Mucosa of descending colon (tissue), 3 donors: ENCODE results near the gene IRAK1. TPM values are rescaled to one million over a fixed set of nuclear protein-coding genes. Genes with fewer than 3 reads are reported as not detected.
A peak's percentile ranks its signal among the peaks of the same experiment; 100 is the strongest.

ENCODE experiments used
- ATAC-seq: fragments of 200-7000 bp; cut with Tn5 transposase; one replicate; pipeline ENCODE4 v1.9.1; 2020; ENCODE audit warnings: mild to moderate bottlenecking, moderate library complexity
- DNase-seq, 3 donors: peaks; one replicate each; pipeline ENCODE4 v3.0.0-alpha.2; 2020
- H3K36me3 ChIP-seq: fragments of 200-600 bp; one replicate; pipeline ENCODE4 v1.8.0; 2021; ENCODE audit warnings: low read depth, mild to moderate bottlenecking
- H3K4me1 ChIP-seq: fragments of 200-600 bp; one replicate; pipeline ENCODE4 v1.8.0; 2021; ENCODE audit warnings: low read depth, mild to moderate bottlenecking
- H3K4me3 ChIP-seq: fragments of 200-600 bp; one replicate; pipeline ENCODE4 v1.8.0; 2021; ENCODE audit warnings: mild to moderate bottlenecking
- H3K9me3 ChIP-seq: fragments of 200-600 bp; one replicate; pipeline ENCODE4 v1.8.0; 2021; ENCODE audit warnings: mild to moderate bottlenecking
- intact Hi-C, 2 donors: fragments of 100-400 bp; cut with DNase I in 1 of 2; cut with micrococcal nuclease in 1 of 2; formaldehyde crosslinking; loops; one replicate each; pipeline versions ENCODE4 v1.11.0 to v1.11.1; 2022; cut with DNase I, micrococcal nuclease
- total RNA-seq, 3 donors: library from RNA; stranded (reverse); fragmentation: NEBNext Ultra II Directional in 2 of 3; extraction: Animal tissue kit (Norgen Biotek cat#: 25700) in 2 of 3; gene quantifications; one replicate each; pipeline versions ENCODE4 v1.2.1 to v1.2.4, GENCODE V29; 2021 to 2023
- TF ChIP-seq, protein P1 (sequence below): fragments of 200-600 bp; IDR thresholded peaks from one replicate; pipeline ENCODE4 v1.8.0; 2022; ENCODE audit warnings: antibody characterized with exemption, mild to moderate bottlenecking
- donor health status: DM: no; HTN: no; CAD: no; lungs with moderate emphysema.
- donor health status: DM: no; HTN: no; CAD: no.
- donor health status: DM: no; HTN: yes; CAD: no.

IRAK1 gene
- total RNA-seq, 3 donors from 2014 or later, result 66.5 to 96.0 (median 85.2) TPM

DNA sequence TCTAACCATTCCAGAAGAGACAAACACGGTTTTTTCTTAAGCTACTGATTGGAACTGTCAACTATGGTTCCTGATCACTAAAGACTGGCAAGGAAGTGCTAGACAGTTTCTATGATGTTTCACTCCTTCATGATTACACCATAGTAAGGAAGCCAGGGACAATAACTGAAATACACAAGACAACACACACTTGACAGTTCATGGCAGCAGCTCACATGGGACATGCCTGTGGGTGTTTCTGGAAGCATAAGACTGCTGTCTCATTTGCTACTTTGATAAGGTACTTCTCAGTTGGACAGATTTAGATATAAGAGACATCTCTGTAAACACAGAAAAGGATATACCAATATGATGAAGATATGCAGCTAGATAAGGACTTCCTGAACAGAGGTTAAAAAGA, 8.3 kb upstream of the IRAK1 start:
- ATAC-seq (no peak), DNase-seq (no peak)
- Histone ChIP-seq H3K4me3 (no peak overlapping the region), H3K9me3 (no peaks in the 10 kb centered on the region), H3K4me1 (peaks cover 3% of the 10 kb centered on the region), H3K36me3 (no peaks in the 10 kb centered on the region)
- intact Hi-C loops, result no loop called here
- TF ChIP-seq, protein P1, sequence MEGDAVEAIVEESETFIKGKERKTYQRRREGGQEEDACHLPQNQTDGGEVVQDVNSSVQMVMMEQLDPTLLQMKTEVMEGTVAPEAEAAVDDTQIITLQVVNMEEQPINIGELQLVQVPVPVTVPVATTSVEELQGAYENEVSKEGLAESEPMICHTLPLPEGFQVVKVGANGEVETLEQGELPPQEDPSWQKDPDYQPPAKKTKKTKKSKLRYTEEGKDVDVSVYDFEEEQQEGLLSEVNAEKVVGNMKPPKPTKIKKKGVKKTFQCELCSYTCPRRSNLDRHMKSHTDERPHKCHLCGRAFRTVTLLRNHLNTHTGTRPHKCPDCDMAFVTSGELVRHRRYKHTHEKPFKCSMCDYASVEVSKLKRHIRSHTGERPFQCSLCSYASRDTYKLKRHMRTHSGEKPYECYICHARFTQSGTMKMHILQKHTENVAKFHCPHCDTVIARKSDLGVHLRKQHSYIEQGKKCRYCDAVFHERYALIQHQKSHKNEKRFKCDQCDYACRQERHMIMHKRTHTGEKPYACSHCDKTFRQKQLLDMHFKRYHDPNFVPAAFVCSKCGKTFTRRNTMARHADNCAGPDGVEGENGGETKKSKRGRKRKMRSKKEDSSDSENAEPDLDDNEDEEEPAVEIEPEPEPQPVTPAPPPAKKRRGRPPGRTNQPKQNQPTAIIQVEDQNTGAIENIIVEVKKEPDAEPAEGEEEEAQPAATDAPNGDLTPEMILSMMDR, result no peak

DNA sequence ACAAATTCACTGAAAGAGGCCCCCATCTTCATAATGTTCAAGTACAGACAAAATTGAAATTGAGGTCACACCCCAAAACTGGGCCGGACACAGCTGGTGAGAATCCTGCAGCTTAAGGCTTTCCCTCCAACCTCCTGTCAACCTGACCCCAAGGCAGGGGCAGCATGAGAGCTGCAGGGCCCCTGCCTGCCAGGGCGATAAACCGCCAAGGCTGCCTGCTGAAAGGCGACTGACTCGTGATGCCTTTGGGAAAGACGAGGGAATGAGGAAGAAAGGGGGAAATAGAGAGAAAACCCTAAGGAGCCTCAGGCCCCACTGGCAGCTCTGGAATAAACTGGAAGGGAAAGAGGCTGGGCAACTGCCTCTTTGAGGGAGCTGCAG, 7.3 kb upstream of the IRAK1 start:
- H3K4me1 ChIP-seq, result peaks cover 3% of the 10 kb centered on the region
- no peaks in the 10 kb centered on the region for H3K9me3 ChIP-seq
- no peak overlapping the region for H3K4me3 ChIP-seq
- DNase-seq, result no peak
- intact Hi-C loops, result no loop called here
- no peak for ATAC-seq
- TF ChIP-seq, protein P1, result no peak
- H3K36me3 ChIP-seq, result no peaks in the 10 kb centered on the region

DNA sequence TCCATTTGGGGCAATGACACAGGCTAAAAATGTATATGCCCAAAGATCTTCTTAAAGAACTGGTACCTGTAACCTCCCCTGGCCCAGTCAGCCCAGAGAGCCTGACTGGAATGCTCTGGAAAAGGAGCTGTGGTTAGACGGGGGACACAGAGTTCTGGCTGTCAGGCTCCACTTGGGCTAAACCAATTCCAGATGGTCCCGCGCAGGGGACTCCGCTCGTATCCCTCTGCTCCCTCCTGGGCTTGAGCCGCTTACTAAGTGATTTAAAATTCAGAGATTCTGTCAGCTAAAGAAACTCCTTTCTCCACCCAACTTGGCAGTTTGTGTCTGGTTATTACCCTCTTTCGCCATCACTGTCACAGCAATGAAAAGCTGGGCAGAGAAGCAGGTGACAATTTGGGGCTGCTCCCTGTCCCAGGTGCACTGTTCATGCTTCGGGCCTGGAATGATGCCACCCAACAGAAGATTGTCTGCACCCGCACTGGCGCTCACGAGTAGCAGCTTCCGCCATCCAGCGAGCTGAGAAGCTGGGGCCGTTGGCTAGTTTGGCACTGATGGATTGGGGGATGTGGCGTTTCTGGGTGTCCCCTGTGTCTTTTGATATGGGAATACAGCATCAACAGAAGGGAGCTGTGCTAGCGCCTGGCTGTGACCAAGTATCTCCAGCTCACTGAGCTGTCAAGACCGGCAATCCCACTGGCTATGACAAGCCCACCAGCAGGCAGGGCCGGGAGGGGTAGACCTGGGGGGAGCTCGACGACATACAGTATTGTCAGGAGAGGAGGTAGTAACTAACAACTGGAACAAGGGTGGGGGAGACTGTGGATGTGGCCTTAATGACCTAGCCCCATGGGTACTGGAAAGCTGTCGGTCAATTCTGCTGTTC, 6.7 kb upstream of the IRAK1 start:
- no peaks in the 10 kb centered on the region for H3K36me3 ChIP-seq
- no peak for ATAC-seq
- H3K9me3 ChIP-seq, result no peaks in the 10 kb centered on the region
- intact Hi-C loops, result no loop called here
- peak in 1 of 3 donors; percentile 29 for DNase-seq
- H3K4me3 ChIP-seq, result no peak overlapping the region
- H3K4me1 ChIP-seq, result peaks cover 3% of the 10 kb centered on the region
- TF ChIP-seq, protein P1, result no peak

DNA sequence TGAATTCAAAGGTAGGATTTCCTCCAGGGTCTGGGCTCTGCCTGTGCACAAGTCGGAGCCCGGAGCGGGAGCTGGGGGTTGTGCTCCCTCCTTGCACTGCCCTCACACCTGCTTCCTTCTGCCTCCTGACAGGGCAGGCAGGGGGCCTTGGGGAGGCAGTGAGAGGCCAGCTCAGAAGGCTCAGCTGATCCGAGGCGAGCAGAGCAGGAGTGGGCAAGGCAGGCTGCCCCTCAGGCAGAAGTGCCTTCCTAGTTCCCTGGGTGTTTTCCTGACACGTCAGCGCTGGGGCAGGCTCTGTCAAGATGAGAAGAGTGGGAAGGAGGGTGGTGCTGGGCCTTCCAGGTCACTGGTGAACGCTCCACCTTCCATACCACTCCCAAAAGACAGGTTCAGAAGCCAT, 5.5 kb upstream of the IRAK1 start:
- TF ChIP-seq, protein P1, result no peak
- Histone ChIP-seq H3K36me3 (no peaks in the 10 kb centered on the region), H3K4me1 (peaks cover 3% of the 10 kb centered on the region), H3K4me3 (no peak overlapping the region), H3K9me3 (no peaks in the 10 kb centered on the region)
- intact Hi-C loops, result no loop called here
- ATAC-seq, result no peak
- peak in 1 of 3 donors; percentile 35 for DNase-seq

- Histone ChIP-seq H3K9me3 (no peaks in the 10 kb centered on the region), H3K4me1 (peaks cover 3% of the 10 kb centered on the region), H3K4me3 (no peak overlapping the region), H3K36me3 (no peaks in the 10 kb centered on the region)
- intact Hi-C loops, result no loop called here
- TF ChIP-seq, protein P1, result no peak
- ATAC-seq, result no peak
- peak in 1 of 3 donors; percentile 41 for DNase-seq
Observed at GRCh38 chrX:154024271-154024670, 4.6 kb upstream of the IRAK1 start.
